HG03460 (cell line): Measurements from ENCODE around the gene RIPK1.
"Not testable (repeated sequence)": the region's sequence is repeated elsewhere in the genome, so short reads cannot be mapped to it uniquely, and the experiment has no call there.

Source experiments
- ATAC-seq: cut with Tn5 transposase; IDR thresholded peaks from one replicate; pipeline ENCODE4 v1.9.1; 2021; ENCODE audit not compliant: unreplicated experiment

RIPK1 gene

GRCh38 chr6:3068329-3069214, at the start of gene RIPK1:
Gene RIPK1, plus strand, starts transcription at chr6:3068494. Its CDS starts 8,330 bp downstream, at chr6:3076824.
- peak; percentile 77 for ATAC-seq

GRCh38 chr6:3019065-3019464, 49.2 kb upstream of the RIPK1 start:
- ATAC-seq: no peak

DNA sequence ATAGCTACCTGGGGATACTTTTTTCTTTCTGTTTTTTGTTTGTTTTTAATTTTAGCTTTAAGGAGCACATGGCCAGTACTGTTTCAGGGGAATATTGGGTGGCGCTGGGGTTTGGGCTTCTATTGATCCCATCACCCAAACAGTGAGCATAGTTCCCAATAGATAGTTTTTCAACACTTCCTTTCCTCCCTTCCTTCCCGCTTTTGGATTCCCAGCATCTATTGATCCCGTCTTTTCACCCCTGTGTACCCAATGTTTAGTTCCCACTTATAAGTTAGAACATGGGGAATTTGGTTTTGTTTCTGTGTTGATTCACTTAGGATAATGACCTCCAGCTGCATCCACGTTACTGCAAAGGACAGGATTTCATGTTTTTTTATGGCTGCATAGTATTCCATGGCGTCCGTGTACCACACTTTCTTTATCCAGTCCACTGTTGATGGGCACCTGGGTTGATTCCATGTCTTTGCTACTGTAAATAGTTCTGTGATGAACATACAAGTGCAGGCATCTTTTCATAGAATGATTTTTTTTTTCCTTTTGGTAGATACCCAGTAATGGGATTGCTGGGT, 48.5 kb upstream of the RIPK1 start:
- no peak for ATAC-seq

DNA sequence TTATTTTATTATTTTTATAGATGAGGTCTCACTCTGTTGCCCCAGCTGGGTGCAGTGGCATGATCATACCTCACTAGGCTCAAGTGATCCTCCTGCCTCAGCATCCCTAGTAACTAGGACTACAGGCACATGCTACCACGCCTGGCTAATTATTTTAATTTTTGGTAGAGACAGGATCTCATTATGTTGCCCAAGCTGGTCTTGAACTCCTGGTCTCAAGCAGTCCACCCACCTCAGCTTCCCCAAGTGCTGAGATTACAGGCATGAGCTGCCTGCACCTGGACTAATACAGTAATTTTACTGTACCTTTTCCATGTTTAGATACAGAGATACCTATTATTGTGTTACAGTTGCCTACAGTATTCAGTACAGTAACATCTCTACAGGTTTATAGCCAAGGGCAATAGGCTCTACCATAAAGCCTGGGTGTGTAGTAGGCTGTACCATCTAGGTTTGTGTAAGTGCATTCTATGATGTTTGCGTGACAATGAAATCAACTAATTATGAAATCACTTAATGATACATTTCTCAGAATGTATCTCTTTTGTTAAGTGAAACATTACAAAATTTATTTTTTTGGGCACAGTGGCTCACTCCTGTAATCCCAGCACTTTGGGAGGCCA, 47.2 kb upstream of the RIPK1 start:
- not testable (repeated sequence) for ATAC-seq

- ATAC-seq: no peak
These were observed 45.3 kb upstream of the RIPK1 start for GRCh38 chr6:3022765-3023662.

GRCh38 chr6:3023663-3024483, 44.4 kb upstream of the RIPK1 start:
- peak; percentile 82 for ATAC-seq

GRCh38 chr6:3026791-3027626, 41.3 kb upstream of the RIPK1 start:
- peak; percentile 61 for ATAC-seq

- not testable (repeated sequence) for ATAC-seq
These were observed 40.1 kb upstream of the RIPK1 start for GRCh38 chr6:3028156-3028555.

GRCh38 chr6:3031857-3032640, 36.2 kb upstream of the RIPK1 start:
- ATAC-seq: no peak

- no peak for ATAC-seq
These were observed 35.3 kb upstream of the RIPK1 start for GRCh38 chr6:3032986-3033385.

DNA sequence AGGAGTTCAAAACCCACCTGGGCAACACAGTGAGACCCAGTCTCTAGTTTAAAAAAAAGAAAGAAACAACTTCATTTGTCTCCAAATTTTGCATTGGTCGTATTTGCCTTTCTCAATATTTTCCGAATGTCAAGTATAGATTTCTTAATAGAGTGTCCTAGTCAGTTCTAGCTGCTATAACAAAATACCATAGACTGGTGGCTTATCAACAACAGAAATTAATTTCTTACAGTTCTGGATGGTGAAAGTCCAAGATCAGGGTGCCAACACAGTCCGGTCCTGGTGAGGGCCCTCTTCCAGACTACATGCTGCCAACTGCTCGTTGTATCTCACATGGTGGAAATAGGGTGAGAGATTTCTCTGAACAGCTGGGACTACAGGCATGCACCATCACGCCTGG, 34.6 kb upstream of the RIPK1 start:
- ATAC-seq: no peak

GRCh38 chr6:3035397-3035796, 32.9 kb upstream of the RIPK1 start:
- no peak for ATAC-seq

DNA sequence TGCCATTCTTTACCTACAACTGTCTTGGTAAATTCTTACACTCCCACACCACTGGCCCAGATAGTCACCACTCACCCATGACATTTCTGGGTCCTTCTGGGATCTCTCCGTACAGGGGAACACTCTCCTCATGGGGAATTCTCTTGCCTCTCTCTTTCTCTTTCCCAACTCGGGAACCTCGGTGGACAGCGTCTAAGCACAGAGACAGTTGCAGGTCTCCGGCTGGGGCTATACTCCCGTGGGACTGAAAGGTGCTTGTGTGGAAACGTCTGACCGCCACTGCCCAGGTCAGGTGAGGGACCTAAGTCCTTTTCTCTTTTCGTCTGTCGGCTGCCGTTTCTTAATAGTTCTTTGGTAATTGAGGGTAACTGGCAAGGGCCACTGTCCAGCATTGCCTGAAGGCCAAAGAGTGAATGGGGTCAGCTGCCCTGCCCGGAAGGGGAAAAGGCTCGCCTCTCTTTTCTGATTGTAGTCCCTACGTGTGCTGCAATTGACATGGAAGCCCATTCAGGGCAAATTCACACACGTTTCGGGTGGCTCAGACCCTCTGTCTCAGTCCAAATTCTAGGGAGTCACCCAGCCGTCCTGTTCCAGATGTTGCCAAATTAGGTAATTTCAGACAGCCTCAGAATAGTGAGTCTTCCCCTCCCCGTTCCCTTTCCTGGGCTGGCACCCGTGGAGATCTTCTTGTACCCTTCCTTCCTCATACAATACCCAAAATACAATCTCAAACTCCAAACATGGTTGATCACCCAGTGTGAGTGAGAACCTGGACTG, 31.2 kb upstream of the RIPK1 start:
- no peak for ATAC-seq

DNA sequence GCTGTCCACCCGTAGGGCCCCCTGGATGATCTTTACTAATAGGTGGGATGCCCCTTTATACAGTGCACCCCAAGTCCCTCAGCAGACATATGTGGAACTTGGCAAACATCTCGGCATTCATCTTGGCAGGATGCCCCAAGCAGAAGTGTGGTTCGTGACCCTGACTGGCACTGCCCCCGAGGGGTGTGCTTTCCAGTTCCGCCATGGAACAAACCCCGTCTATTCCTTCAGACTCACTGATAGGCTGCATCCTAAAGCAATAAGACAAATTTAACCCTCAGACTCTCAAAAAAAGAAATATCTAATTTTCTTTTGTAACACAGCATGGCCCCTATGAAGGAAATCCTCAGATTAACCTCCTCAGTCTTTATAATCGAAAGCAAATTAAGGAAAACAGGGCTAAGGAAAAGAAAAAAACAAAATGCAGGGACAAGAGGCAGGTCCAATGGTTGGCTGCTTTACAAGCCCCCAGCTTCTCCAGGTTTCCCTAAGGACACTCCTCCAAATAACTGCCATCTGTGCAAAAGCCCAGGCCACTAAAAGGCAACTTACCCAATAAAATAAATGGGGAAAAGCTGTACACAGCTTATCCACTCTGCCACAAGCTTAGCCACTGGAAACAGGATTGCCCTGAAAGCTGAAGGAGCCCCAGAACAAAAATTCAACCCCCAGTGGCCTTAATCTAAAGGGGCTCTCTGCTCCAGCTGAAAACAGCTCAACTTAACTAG, 30.5 kb upstream of the RIPK1 start:
- ATAC-seq: no peak

GRCh38 chr6:3039384-3039783, 28.9 kb upstream of the RIPK1 start:
- no peak for ATAC-seq

DNA sequence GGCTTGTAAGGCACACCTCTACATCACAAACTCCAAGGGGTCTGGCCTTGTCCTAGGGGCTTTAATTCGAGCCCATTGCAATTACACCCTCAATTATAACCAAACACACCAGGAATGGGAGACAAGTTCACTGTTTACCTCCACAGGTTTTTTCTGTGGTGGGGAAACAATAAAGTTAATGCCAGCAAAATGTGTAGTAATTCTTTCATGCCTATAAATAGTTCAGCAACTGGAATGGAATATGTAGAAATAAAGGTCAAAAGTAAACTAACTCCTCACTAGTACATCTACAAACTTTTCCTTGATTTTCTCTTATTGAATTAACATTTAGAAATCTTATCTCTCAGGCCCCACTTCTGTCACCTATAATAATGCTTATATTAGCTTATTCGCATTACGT, 27.1 kb upstream of the RIPK1 start:
- ATAC-seq: no peak

DNA sequence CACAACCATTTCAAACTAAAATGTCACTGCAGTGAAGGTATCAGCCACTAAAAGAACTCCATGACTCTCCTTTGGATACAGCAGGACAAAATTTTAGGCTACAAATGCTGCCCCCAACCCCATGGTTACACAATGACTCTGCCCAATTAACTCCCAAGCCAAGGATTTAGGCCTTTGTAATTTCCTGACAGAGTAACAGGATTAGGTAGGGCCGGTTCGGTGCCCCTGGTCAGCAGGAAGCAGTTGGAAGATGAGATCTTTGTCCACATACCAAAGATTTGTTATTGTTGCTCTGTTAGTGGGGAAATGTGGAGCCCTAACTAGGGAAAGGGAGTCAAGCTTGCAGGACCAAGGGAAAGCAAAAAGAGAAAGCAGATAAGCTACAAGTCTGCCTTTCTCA, 26.7 kb upstream of the RIPK1 start:
- no peak for ATAC-seq
